Mucosa of gallbladder (tissue), 1 donor: Measurements from ENCODE around the gene TNPO2. TPM values are rescaled to one million over a fixed set of nuclear protein-coding genes. Genes with fewer than 3 reads are reported as not detected.
A peak's percentile ranks its signal among the peaks of the same experiment; 100 is the strongest.
"Not testable (repeated sequence)": the region's sequence is repeated elsewhere in the genome, so short reads cannot be mapped to it uniquely, and the experiment has no call there.

Source experiments
- DNase-seq: peaks from one replicate; pipeline ENCODE4 v3.0.0-alpha.2; 2020; ENCODE audit warnings: low spot score
- total RNA-seq: library from RNA; stranded (reverse); gene quantifications from one replicate; pipeline ENCODE4 v1.2.1, GENCODE V29; 2021
- donor health status: DM: no; HTN: no; CAD: no.

TNPO2 gene
- total RNA-seq, 1 donor from 2014 or later: 65.5 TPM

- DNase-seq: no peak
These were observed 14.2 kb upstream of the TNPO2 start for GRCh38 chr19:12737835-12738351.

GRCh38 chr19:12736995-12737834 lies 13.5 kb upstream of the TNPO2 start, which contains the start of gene GET3:
GET3 (plus strand) TSS chr19:12737497; CDS start chr19:12737506, 9 bp downstream.
- peak; percentile 96 for DNase-seq

- no peak for DNase-seq
These were observed 9.9 kb upstream of the TNPO2 start for GRCh38 chr19:12733369-12734214.

GRCh38 chr19:12731337-12731736 lies 7.6 kb upstream of the TNPO2 start:
- no peak for DNase-seq

- DNase-seq: no peak
These were observed 6.3 kb upstream of the TNPO2 start for GRCh38 chr19:12730064-12730463.

- DNase-seq: no peak
These were observed 4.2 kb upstream of the TNPO2 start for GRCh38 chr19:12727745-12728433.

GRCh38 chr19:12726988-12727316 lies 3.2 kb upstream of the TNPO2 start:
- DNase-seq: no peak

GRCh38 chr19:12725612-12726011 lies 1.9 kb upstream of the TNPO2 start:
- not testable (repeated sequence) for DNase-seq

GRCh38 chr19:12723381-12723640 lies 421 bp downstream of the TNPO2 start:
- no peak for DNase-seq

- DNase-seq: peak; percentile 99
These were observed 959 bp downstream of the TNPO2 start for GRCh38 chr19:12722566-12723380.

GRCh38 chr19:12721656-12722565 lies 1.8 kb downstream of the TNPO2 start:
- peak; percentile 31 for DNase-seq

- DNase-seq: no peak
These were observed 2.7 kb downstream of the TNPO2 start for GRCh38 chr19:12720851-12721655.

GRCh38 chr19:12720296-12720695 lies 3.4 kb downstream of the TNPO2 start:
- DNase-seq: no peak

GRCh38 chr19:12715929-12716328 lies 7.8 kb downstream of the TNPO2 start:
- no peak for DNase-seq

GRCh38 chr19:12715102-12715501 lies 8.6 kb downstream of the TNPO2 start:
- no peak for DNase-seq

GRCh38 chr19:12713304-12713703 lies 10.4 kb downstream of the TNPO2 start:
- DNase-seq: not testable (repeated sequence)

GRCh38 chr19:12712077-12712476 lies 11.7 kb downstream of the TNPO2 start:
- not testable (repeated sequence) for DNase-seq

GRCh38 chr19:12711187-12711586 lies 12.5 kb downstream of the TNPO2 start:
- no peak for DNase-seq

- no peak for DNase-seq
These were observed 15.1 kb downstream of the TNPO2 start for GRCh38 chr19:12708641-12709040.
